ENCODE data around the gene ZNF20.

GRCh38 chr19:12180377-12180776 lies 40.2 kb upstream of the ZNF20 start:
- TF ChIP-seq CREB1 (IDR thresholded peaks at IDR 0.05; ENCODE audit: low read depth) (no peak), CEBPB (IDR thresholded peaks at IDR 0.05) (no peak), FOXM1 (IDR thresholded peaks at IDR 0.05; ENCODE audit: borderline replicate concordance, low read depth) (no peak), EP300 (IDR thresholded peaks at IDR 0.05; ENCODE audit: borderline replicate concordance) (no peak), REST (IDR thresholded peaks at IDR 0.05; ENCODE audit: low read depth) (no peak), RAD21 (IDR thresholded peaks at IDR 0.05; ENCODE audit: low read depth) (no peak), MAX (IDR thresholded peaks at IDR 0.05) (no peak), TAF1 (IDR thresholded peaks at IDR 0.05; ENCODE audit: low read depth) (no peak)

Data from Ishikawa (cell line).